Mucosa of descending colon (tissue), 3 donors: ENCODE data around the gene C1QTNF4. TPM values are rescaled to one million over a fixed set of nuclear protein-coding genes. Genes with fewer than 3 reads are reported as not detected.

ENCODE experiments used
- ATAC-seq: fragments of 200-7000 bp; cut with Tn5 transposase; one replicate; pipeline ENCODE4 v1.9.1; 2020; ENCODE audit warnings: mild to moderate bottlenecking, moderate library complexity
- DNase-seq, 3 donors: peaks; one replicate each; pipeline ENCODE4 v3.0.0-alpha.2; 2020
- H3K36me3 ChIP-seq: fragments of 200-600 bp; one replicate; pipeline ENCODE4 v1.8.0; 2021; ENCODE audit warnings: low read depth, mild to moderate bottlenecking
- H3K4me1 ChIP-seq: fragments of 200-600 bp; one replicate; pipeline ENCODE4 v1.8.0; 2021; ENCODE audit warnings: low read depth, mild to moderate bottlenecking
- H3K4me3 ChIP-seq: fragments of 200-600 bp; one replicate; pipeline ENCODE4 v1.8.0; 2021; ENCODE audit warnings: mild to moderate bottlenecking
- H3K9me3 ChIP-seq: fragments of 200-600 bp; one replicate; pipeline ENCODE4 v1.8.0; 2021; ENCODE audit warnings: mild to moderate bottlenecking
- CTCF ChIP-seq: fragments of 200-600 bp; IDR thresholded peaks from one replicate; pipeline ENCODE4 v1.8.0; 2022; ENCODE audit warnings: antibody characterized with exemption, mild to moderate bottlenecking
- intact Hi-C, 2 donors: fragments of 100-400 bp; cut with DNase I in 1 of 2; cut with micrococcal nuclease in 1 of 2; formaldehyde crosslinking; loops; one replicate each; pipeline versions ENCODE4 v1.11.0 to v1.11.1; 2022; cut with DNase I, micrococcal nuclease
- total RNA-seq, 3 donors: library from RNA; stranded (reverse); fragmentation: NEBNext Ultra II Directional in 2 of 3; extraction: Animal tissue kit (Norgen Biotek cat#: 25700) in 2 of 3; gene quantifications; one replicate each; pipeline versions ENCODE4 v1.2.1 to v1.2.4, GENCODE V29; 2021 to 2023
- donor health status: DM: no; HTN: no; CAD: no; lungs with moderate emphysema.
- donor health status: DM: no; HTN: no; CAD: no.
- donor health status: DM: no; HTN: yes; CAD: no.

C1QTNF4 gene
- total RNA-seq, 3 donors from 2014 or later = 0.17 to 3.5 (median 0.34) TPM

GRCh38 chr11:47578524-47579494, 15.4 kb downstream of the C1QTNF4 start, which contains the start of the genes KBTBD4 and NDUFS3:
KBTBD4 (minus strand) TSS chr11:47578970; CDS start chr11:47578951, 19 bp downstream.
NDUFS3 (plus strand) TSS chr11:47579074; CDS start chr11:47579092, 18 bp downstream.
- Histone ChIP-seq H3K36me3 (peaks cover 16% of the 10 kb centered on the region), H3K4me3 (peak within 1 kb of the TSS; percentile 88), H3K9me3 (no peaks in the 10 kb centered on the region), H3K4me1 (peaks cover 12% of the 10 kb centered on the region)
- DNase-seq = peak; percentile 92 to 94 (median 93)
- no peak for TF ChIP-seq CTCF
- intact Hi-C loops = no loop called here
- peak; percentile 99 for ATAC-seq

GRCh38 chr11:47577460-47578041, 16.7 kb downstream of the C1QTNF4 start:
- no peak for ATAC-seq
- H3K4me1 ChIP-seq = peaks cover 12% of the 10 kb centered on the region
- no peak overlapping the region for H3K4me3 ChIP-seq
- TF ChIP-seq CTCF = no peak
- H3K9me3 ChIP-seq = no peaks in the 10 kb centered on the region
- intact Hi-C loops = no loop called here
- peaks cover 14% of the 10 kb centered on the region for H3K36me3 ChIP-seq
- no peak for DNase-seq

- Histone ChIP-seq H3K9me3 (no peaks in the 10 kb centered on the region), H3K36me3 (peaks cover 3% of the 10 kb centered on the region), H3K4me3 (no peak overlapping the region), H3K4me1 (peaks cover 12% of the 10 kb centered on the region)
- intact Hi-C loops = no loop called here
- ATAC-seq = no peak
- TF ChIP-seq CTCF = no peak
- DNase-seq = no peak
Observed at GRCh38 chr11:47573321-47573720, 20.9 kb downstream of the C1QTNF4 start.

GRCh38 chr11:47572715-47573255, 21.4 kb downstream of the C1QTNF4 start:
- no peak overlapping the region for H3K4me3 ChIP-seq
- DNase-seq = no peak
- peaks cover 3% of the 10 kb centered on the region for H3K36me3 ChIP-seq
- H3K4me1 ChIP-seq = peaks cover 7% of the 10 kb centered on the region
- TF ChIP-seq CTCF = no peak
- no peak for ATAC-seq
- H3K9me3 ChIP-seq = no peaks in the 10 kb centered on the region
- intact Hi-C loops = no loop called here

- intact Hi-C loops = no loop called here
- Histone ChIP-seq H3K9me3 (no peaks in the 10 kb centered on the region), H3K36me3 (peaks cover 3% of the 10 kb centered on the region), H3K4me3 (no peak overlapping the region), H3K4me1 (no peaks in the 10 kb centered on the region)
- no peak for ATAC-seq
- no peak for DNase-seq
- TF ChIP-seq CTCF = no peak
Observed at GRCh38 chr11:47571895-47572294, 22.3 kb downstream of the C1QTNF4 start.
